Stomach (tissue), 9 donors: ENCODE results near the gene ACVR1B. TPM values are rescaled to one million over a fixed set of nuclear protein-coding genes. Genes with fewer than 3 reads are reported as not detected.

ENCODE experiments used
- DNase-seq, 2 donors: peaks; one replicate each; pipeline versions ENCODE4 v3.0.0 to v3.0.0-alpha.2; 2013 to 2019
- H3K27ac ChIP-seq, 5 donors: fragments of 200-600 bp in 4 of 5; sonication (generic) in 4 of 5; one replicate each; pipeline ENCODE4 v1.5.1; 2013 to 2019; ENCODE audit warnings: mild to moderate bottlenecking in 1 of 5, moderate library complexity in 1 of 5
- H3K27me3 ChIP-seq, 3 donors: fragments of 200-600 bp; sonication (generic); one replicate each; pipeline ENCODE4 v1.5.1; 2017 to 2019; ENCODE audit warnings: mixed run types in 1 of 3
- H3K36me3 ChIP-seq, 4 donors: fragments of 200-600 bp; sonication (generic); 1 replicate in 3 of 4; 2 replicates in 1 of 4; pipeline ENCODE4 v1.5.1; 2016 to 2019
- H3K4me1 ChIP-seq, 4 donors: fragments of 200-600 bp; sonication (generic); one replicate each; pipeline ENCODE4 v1.5.1; 2016 to 2019
- H3K4me3 ChIP-seq, 4 donors: fragments of 200-600 bp; sonication (generic) in 3 of 4; one replicate each; pipeline ENCODE4 v1.5.1; 2016 to 2019; ENCODE audit warnings: mild to moderate bottlenecking in 1 of 4
- H3K9me3 ChIP-seq, 4 donors: fragments of 200-600 bp; sonication (generic); one replicate each; pipeline ENCODE4 v1.5.1; 2016 to 2019
- EP300 ChIP-seq: sonication (generic); formaldehyde crosslinking; IDR thresholded peaks from one replicate; pipeline ENCODE4 v1.6.1; 2017; ENCODE audit warnings: antibody characterized with exemption
- POLR2A ChIP-seq, 4 donors: fragments of 450-650 bp; IDR thresholded peaks; one replicate each; pipeline ENCODE4 v1.6.1; 2016; ENCODE audit warnings: antibody characterized with exemption in 4 of 4, control low read depth in 2 of 4, mild to moderate bottlenecking in 1 of 4, moderate library complexity in 1 of 4
- POLR2AphosphoS5 ChIP-seq, 3 donors: sonication (generic); formaldehyde crosslinking; IDR thresholded peaks; one replicate each; pipeline ENCODE4 v1.6.1; 2016; ENCODE audit warnings: antibody characterized with exemption in 3 of 3
- WGBS, 5 donors: extraction: QIAGEN DNeasy Blood & Tissue Kit in 3 of 5; methylation state at CpG; one replicate each; pipeline versions ENCODE4 v1.1.5 to v1.1.7; 2013 to 2018; 5-methylcytosine and 5-hydroxymethylcytosine counted together
- intact Hi-C: fragments of 100-400 bp; cut with DNase I; formaldehyde crosslinking; loops from one replicate; pipeline ENCODE4 v1.15.1; 2023; ENCODE audit warnings: low total_unique reads
- polyA plus RNA-seq, 3 donors: library from polyadenylated mRNA; stranded (reverse); fragments of 200-250 nt; gene quantifications; one replicate each; pipeline ENCODE4 v1.2.3, GENCODE V29; 2013
- total RNA-seq, 5 donors: library from RNA; depleted of rRNA; stranded (reverse); fragments of >200 nt; gene quantifications; one replicate each; pipeline versions ENCODE4 v1.1.0 to v1.2.3, GENCODE V29; 2014 to 2016
- TF ChIP-seq, protein P1 (sequence below), 7 experiments: fragments of 450-650 bp in 4 of 7; fragments of 200-600 bp in 3 of 7; sonication (generic) in 3 of 7; IDR thresholded peaks; one replicate each; pipeline ENCODE4 v1.5.1; 2016 to 2019; ENCODE audit warnings: antibody characterized with exemption in 7 of 7, control low read depth in 2 of 7, mild to moderate bottlenecking in 1 of 7
- donor health status: healthy with polysubstance abuse.
- donor health status: Bipolar disorder and iron deficiency.
- donor health status: healthy.

Gene ACVR1B
- total and polyA plus RNA-seq, 8 donors: 8.3 to 53.1 (median 24.5) TPM

DNA sequence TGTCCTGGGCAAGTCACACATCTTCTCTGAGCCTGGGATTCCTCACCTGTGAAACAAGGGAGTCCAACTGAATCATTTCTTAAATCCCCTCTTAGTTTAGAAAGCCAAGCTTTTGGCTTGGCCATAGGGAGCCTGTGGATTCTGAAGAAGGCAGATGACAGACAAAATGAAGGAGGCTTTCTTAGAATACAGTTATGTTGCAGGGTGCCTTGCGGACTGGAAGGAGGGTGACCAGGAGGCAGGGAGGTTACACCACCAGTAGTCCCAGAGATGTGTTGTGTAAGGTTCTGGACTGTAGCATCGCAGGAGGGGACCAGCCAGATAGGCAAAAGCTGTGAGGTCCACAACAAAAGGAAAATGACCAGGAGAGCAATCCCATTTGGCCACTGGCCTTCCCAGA is 8.2 kb upstream of the ACVR1B start:
- H3K4me1 ChIP-seq: peaks cover 0 to 14% (median 11%) of the 10 kb centered on the region in 4 donors
- WGBS, 5 donors: 97 to 100% (median 98%) methylated on average over 2 of the region's 2 CpGs
- no peaks in the 10 kb centered on the region for H3K27me3 ChIP-seq
- no peak overlapping the region for H3K27ac ChIP-seq
- no peak overlapping the region for H3K4me3 ChIP-seq
- H3K9me3 ChIP-seq: peaks cover 0 to 20% (median 5%) of the 10 kb centered on the region in 4 donors
- intact Hi-C loops: no loop called here
- no peaks in the 10 kb centered on the region for H3K36me3 ChIP-seq
- no peak for TF ChIP-seq EP300
- TF ChIP-seq POLR2AphosphoS5 (IDR thresholded peaks at IDR 0.05): no peak
- TF ChIP-seq, protein P1, sequence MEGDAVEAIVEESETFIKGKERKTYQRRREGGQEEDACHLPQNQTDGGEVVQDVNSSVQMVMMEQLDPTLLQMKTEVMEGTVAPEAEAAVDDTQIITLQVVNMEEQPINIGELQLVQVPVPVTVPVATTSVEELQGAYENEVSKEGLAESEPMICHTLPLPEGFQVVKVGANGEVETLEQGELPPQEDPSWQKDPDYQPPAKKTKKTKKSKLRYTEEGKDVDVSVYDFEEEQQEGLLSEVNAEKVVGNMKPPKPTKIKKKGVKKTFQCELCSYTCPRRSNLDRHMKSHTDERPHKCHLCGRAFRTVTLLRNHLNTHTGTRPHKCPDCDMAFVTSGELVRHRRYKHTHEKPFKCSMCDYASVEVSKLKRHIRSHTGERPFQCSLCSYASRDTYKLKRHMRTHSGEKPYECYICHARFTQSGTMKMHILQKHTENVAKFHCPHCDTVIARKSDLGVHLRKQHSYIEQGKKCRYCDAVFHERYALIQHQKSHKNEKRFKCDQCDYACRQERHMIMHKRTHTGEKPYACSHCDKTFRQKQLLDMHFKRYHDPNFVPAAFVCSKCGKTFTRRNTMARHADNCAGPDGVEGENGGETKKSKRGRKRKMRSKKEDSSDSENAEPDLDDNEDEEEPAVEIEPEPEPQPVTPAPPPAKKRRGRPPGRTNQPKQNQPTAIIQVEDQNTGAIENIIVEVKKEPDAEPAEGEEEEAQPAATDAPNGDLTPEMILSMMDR (IDR thresholded peaks at IDR 0.05): no peak
- no peak for TF ChIP-seq POLR2A (IDR thresholded peaks at IDR 0.05)
- peak in 1 of 2 donors; percentile 9 for DNase-seq

DNA sequence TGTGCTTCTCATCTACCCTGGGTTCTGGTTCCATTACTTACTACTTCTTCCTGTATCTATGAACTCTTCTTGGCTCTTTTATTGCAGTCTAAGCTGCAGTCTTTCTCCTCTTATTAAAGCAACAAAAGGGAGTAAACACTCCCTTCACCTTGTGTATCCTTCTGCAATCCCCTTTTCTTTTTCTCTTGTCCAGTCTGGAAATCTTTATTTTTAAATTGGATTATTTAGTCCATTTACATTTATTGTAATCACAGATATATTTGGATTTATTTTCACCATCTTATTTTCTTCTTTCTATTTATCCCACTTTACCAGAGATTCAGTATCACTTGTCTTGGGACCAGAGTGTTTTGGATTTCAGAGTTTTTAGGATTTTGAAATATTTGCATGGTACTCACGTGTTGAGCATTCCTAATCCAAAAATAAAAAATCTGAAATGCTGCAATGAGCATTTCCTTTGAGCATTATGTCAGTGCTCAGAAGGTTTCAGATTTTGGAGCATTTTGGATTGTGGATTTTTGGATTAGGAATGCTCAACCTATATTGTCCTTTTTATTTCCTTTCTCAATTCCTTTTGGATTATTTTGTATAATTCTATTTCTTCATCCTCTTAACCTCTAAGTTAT is 6.8 kb upstream of the ACVR1B start:
- no peak for TF ChIP-seq POLR2AphosphoS5 (IDR thresholded peaks at IDR 0.05)
- TF ChIP-seq POLR2A (IDR thresholded peaks at IDR 0.05): no peak
- TF ChIP-seq EP300: no peak
- TF ChIP-seq, protein P1 (IDR thresholded peaks at IDR 0.05): no peak
- H3K36me3 ChIP-seq: no peaks in the 10 kb centered on the region
- 86 to 92% (median 89%) methylated on average over 1 of the region's 1 CpG for WGBS, 5 donors
- no peak overlapping the region for H3K4me3 ChIP-seq
- peaks cover 0 to 20% (median 5%) of the 10 kb centered on the region in 4 donors for H3K9me3 ChIP-seq
- no peak overlapping the region for H3K27ac ChIP-seq
- intact Hi-C loops: no loop called here
- DNase-seq: no peak
- peaks cover 0 to 14% (median 11%) of the 10 kb centered on the region in 4 donors for H3K4me1 ChIP-seq
- H3K27me3 ChIP-seq: no peaks in the 10 kb centered on the region

DNA sequence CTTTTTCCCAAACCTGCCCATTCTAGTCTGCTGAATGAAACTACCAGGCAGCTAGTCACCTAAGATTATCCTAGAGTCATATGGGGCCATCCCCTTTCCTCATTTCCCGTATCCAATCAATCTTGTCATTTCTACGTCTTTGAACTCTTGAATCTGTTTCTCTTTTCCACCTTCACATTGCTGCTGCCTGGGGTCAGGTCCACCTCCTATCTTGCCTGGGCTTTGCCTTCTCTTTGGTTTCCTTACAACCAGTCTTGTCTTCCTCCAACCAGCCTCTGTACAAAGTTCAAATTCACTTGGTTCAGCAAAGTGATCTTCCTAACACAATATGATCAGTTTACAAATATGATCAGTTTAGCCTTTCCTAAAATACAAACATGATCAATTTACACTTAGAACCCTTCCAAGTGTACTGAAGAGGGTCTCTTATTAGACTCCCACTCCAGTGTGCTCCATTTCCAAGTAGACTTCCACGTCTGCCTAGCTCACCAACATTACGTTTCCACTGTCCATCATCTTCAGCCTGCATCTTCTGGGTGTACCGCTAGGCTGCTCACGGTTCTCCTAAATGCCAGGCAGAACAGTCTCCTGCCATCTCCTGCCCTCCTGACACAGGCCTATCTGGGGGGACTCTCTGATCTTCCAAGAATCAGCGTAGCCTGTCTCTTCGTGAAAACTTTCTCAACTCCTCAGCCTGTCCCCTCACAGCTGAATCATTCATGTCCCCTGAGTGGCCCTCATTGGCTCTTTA is 4.1 kb upstream of the ACVR1B start:
- Histone ChIP-seq H3K27ac (no peak overlapping the region), H3K4me1 (peaks cover 0 to 10% (median 7%) of the 10 kb centered on the region in 4 donors), H3K9me3 (peaks cover 0 to 20% (median 5%) of the 10 kb centered on the region in 4 donors), H3K36me3 (no peaks in the 10 kb centered on the region), H3K4me3 (no peak overlapping the region), H3K27me3 (no peaks in the 10 kb centered on the region)
- TF ChIP-seq EP300 (no peak), POLR2A (IDR thresholded peaks at IDR 0.05) (no peak), POLR2AphosphoS5 (IDR thresholded peaks at IDR 0.05) (no peak)
- TF ChIP-seq, protein P1 (IDR thresholded peaks at IDR 0.05): no peak
- intact Hi-C loops: no loop called here
- 90 to 95% (median 91%) methylated on average over 8 of the region's 8 CpGs for WGBS, 5 donors
- DNase-seq: no peak

DNA sequence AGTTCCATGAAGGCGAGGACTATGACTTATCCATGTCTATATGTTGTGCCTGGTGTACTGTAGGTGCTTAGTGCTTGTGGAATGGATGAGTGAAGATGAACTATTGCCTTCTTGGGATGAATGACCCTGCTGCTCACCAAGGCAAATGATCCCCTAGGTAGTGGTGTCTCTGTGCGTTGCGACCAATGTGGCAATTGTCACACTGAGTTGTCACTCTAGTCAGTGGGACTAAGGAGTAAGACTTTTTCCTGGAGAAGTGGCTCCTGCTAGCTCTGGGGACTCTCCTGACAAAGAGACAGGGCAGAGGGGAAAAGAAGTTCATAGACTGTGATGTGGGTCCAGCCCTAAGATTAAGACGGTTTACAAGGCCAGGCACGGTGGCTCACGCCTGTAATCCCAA is 3.4 kb upstream of the ACVR1B start:
- Histone ChIP-seq H3K9me3 (peaks cover 0 to 20% (median 5%) of the 10 kb centered on the region in 4 donors), H3K27me3 (no peaks in the 10 kb centered on the region), H3K4me3 (no peak overlapping the region), H3K27ac (no peak overlapping the region), H3K4me1 (peaks cover 0 to 14% (median 13%) of the 10 kb centered on the region in 4 donors), H3K36me3 (no peaks in the 10 kb centered on the region)
- no peak for TF ChIP-seq POLR2A (IDR thresholded peaks at IDR 0.05)
- TF ChIP-seq, protein P1 (IDR thresholded peaks at IDR 0.05): no peak
- no peak for TF ChIP-seq EP300
- no peak for TF ChIP-seq POLR2AphosphoS5 (IDR thresholded peaks at IDR 0.05)
- WGBS, 5 donors: 95 to 99% (median 97%) methylated on average over 6 of the region's 6 CpGs
- DNase-seq: no peak
- intact Hi-C loops: no loop called here
